Measurements from ENCODE around the gene FIS1. TPM values are rescaled to one million over a fixed set of nuclear protein-coding genes. Genes with fewer than 3 reads are reported as not detected.
A peak's percentile ranks its signal among the peaks of the same experiment; 100 is the strongest.
"Not testable (repeated sequence)": the region's sequence is repeated elsewhere in the genome, so short reads cannot be mapped to it uniquely, and the experiment has no call there.

FIS1 gene
- total RNA-seq, 1 donor from 2014 or later: 233 TPM

DNA sequence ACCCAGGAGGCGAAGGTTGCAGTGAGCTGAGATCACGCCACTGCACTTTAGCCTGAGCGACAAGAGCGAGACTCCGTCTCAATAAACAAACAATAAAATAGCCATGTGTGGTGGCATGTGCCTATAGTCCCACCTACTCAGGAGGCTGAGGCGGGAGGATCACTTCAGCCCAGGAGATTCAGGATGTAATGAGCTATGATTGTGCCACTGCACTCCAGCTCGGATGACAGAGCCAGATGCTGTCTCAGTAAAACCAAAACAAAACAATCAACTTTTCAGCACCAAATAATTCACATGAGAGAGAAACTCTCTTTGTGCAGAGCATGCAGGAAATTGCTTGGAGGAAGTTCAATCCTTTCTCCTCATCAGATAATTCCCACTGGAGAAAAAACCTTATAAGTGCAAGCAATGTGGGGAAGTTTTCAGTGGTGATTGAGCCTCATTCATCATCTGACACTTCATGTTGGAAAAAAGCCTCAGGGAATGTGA lies 13.4 kb upstream of the FIS1 start:
- DNase-seq (ENCODE audit: low read depth, low spot score): no peak

DNA sequence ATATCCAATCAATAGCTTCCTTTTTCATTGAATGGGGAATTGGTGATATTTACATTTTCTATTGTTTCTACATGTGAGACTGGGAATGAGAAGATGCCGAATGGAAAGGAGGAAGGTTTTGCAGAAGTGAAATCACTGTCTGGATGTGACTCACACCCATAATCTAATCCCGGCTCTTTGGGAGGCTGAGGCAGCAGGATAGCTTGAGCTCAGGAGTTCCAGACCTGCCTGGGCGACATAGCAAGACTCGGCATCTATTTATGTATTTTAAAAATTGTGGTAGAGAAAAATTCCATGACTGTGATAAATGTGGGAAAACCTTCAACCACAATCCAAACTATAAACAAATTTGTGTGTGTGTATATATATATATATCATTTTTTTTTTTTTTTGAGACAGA lies 10.9 kb upstream of the FIS1 start:
- no peak for DNase-seq (ENCODE audit: low read depth, low spot score)

DNA sequence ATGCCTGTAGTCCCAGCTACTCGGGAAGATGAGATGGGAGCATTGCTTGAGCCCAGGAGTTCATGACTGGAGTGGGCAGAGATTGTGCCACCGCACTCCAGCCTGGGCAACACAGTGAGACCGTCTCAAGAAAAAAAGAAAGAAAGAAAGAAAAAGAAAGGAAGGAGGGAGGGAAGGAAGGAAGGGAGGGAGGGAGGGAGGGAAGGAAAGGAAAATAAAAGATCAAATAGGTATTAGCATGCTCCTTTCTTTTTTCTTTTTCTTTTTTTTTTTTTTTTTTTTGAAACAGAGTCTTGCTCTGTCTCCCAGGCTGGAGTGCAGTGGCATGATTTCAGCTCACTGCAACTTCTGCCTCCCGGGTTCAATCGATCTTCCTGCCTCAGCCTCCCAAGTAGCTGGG lies 8.3 kb upstream of the FIS1 start:
- DNase-seq (ENCODE audit: low read depth, low spot score): not testable (repeated sequence)

DNA sequence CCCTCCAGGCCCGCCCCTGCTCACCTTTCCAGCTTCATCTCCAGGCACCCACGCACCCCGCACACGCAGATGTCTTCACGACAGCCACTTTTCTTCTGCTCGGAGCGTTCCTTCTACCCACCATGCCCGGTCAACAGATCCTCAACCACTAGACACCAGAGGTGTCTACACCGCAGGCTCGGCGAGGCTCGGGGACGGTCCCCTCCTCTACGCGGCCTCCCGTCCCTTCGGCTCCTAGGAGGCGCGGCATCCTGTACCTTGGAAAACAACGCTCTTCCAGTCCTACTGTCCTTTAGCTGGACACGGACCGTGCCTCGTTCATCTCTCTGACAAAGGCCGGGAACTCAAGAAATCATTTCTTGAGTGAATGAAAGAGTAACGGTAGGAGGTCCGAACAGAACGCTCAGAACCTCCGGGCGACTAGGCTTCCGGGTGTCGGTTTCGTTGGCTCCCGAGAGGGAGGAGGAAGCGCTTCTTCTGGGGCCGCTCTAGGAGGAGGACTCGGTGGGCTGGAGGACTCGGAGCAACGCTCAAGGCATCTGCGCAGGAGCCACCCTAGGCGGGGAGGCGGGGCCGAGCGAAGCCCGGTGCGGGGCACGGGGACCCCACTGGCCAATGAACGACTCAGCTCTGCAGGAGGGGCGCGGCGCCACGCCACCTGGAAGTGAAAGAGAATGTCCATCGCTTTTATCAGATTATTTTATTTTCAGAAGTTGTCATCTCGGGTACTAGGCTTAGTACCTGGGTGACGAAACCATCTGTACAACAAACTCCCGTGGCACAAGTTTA lies 7.2 kb upstream of the FIS1 start:
- DNase-seq (ENCODE audit: low read depth, low spot score): peak; percentile 93

DNA sequence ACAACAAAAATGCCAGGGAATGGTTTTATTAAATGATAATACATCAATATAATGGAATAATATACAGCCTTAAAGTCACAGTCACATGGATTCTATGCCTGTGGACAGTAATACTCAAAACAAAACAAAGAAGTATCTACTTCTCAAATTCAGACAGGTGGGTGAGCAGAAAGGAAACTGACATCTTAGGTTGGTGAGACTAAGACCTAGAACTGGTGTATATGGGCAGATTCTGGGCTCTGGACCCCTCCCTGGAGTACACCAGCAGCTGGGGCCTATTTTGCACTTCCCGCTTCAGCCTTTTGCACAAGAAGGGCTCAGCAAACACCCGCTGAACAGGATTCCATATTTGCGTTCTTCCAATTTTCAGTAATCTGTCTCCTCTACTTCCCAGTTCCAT lies 5.4 kb upstream of the FIS1 start:
- no peak for DNase-seq (ENCODE audit: low read depth, low spot score)

DNA sequence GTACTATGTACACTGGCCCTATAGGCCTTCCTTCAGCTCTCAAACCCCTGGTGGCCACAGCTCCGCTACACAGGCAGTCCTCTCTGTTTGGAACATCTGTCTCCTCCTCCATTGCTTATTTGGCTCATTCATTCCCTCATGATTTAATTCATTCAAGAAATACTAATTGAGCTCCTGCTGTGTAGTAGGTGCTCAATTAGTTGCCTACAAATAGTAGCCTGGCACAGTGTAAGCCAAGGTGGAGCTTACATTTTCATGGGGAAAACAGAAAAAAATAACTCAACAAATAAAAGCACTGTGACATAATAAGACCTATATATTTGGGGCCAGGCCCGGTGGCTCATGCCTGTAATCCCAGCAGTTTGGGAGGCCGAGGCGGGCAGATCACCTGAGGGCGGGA lies 3.4 kb upstream of the FIS1 start:
- no peak for DNase-seq (ENCODE audit: low read depth, low spot score)

DNA sequence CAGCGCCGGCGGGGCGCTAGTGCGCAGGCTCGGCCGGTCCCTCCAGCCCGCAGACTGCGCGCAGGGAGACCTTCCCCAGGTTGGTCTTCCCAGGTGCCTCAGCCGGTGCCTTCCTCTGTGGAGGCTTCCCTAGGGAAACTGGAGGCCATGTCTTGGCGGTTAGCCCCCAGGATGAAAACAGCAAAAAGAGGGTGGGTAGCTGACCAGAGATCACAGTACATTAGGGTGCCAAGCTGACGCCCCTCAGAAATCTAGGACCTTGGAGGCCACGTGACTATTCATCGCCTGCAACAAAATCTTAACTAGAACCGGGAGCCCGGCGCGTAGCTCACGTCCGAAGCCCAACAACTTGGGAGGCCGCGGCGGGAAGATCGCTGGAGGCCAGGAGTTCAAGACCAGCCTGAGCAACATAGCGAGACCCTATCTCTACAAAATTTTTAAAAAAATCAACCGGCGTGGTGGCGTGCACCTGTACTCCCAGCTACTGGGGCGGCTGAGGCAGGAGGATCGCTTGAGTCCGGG lies 327 bp upstream of the FIS1 start:
- DNase-seq (ENCODE audit: low read depth, low spot score): no peak

DNA sequence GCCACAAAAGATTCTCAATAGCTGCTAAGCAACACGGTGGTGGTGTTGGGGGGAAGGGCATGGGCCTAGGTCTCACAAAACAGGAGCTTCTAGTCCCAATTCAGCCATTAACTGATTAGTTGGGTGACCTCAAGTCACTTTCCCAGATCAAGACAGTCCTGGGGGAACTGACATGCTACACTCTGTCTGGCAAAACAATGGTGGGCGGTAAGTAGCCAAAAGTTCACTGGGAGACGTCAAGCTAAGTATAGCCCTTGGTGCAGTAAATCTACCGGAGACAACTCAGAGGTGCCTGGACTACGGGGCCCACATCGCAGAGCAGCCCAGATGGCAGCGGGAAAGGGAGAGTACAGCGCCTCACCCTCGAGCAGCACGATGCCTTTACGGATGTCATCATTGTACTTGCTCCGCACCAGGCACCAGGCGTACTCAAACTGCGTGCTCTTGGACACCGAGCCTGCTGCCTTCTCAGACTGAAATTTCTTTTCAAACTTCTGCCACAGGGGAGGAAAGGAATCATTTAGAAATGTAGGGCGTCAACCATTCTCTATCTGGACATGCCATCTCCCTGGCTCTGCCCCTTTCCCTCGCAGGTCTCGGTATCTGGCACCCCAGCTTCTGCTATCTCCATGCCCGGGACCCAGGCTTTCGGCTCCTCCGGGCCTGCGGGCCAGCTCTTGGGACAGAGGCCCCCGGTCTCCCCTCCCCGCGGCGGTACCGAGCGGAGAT lies 1.1 kb downstream of the FIS1 start:
- no peak for DNase-seq (ENCODE audit: low read depth, low spot score)

DNA sequence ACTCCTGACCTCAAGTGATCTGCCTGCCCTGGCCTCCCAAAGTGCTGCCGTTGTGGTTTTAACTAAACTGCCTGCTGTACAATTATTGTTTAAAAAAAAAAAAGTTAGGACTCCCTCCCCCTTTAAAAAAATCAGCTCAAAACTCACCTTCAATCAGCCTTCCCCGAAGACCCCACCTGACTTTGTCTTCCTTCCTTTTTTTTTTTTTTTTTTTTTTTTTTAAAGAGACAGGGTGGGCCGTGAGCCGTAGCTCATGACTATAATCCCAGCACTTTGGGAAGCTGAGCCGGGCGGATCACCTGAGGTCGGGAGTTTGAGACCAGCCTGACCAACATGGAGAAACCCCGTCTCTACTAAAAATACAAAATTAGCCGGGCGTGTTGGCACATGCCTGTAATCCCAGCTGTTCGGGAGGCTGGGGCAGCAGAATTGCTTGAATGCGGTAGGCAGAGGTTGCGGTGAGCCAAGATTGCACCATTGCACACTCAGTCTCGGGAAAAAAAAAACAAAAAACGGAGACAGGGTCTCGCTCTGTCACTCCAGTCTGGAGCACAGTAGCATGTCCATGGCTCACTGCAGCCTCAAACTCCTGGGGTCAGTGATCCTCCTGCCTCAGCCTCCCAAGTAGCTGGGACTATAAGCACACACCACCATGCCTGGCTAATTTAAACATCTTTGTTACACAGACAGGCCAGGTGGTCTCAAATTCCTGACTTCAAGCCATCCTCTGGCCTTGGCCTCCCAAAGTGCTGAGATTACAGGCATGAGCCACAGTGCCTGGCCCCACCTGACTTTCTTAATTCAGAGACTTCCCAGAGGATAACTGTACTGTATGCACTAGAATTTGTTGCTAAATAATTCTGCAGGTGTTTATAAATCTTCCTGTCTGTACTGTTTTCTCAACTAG lies 3.2 kb downstream of the FIS1 start:
- DNase-seq (ENCODE audit: low read depth, low spot score): no peak

DNA sequence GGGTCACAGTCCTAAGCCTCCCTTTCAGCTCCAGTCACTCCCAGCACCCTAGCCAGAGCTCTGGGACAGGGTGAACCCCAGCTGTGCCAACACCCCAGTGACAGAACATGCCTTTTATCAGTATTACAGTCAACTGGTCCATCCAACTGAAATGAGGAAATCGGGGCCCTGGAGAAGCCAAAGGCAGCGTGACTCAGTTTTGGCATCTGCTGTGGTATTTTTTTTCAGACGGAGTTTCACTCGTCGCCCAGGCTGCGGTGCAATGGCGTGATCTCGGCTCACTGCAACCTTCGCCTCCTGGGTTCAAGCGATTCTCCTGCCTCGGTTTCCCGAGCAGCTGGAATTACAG lies 3.9 kb downstream of the FIS1 start:
- DNase-seq (ENCODE audit: low read depth, low spot score): no peak

DNA sequence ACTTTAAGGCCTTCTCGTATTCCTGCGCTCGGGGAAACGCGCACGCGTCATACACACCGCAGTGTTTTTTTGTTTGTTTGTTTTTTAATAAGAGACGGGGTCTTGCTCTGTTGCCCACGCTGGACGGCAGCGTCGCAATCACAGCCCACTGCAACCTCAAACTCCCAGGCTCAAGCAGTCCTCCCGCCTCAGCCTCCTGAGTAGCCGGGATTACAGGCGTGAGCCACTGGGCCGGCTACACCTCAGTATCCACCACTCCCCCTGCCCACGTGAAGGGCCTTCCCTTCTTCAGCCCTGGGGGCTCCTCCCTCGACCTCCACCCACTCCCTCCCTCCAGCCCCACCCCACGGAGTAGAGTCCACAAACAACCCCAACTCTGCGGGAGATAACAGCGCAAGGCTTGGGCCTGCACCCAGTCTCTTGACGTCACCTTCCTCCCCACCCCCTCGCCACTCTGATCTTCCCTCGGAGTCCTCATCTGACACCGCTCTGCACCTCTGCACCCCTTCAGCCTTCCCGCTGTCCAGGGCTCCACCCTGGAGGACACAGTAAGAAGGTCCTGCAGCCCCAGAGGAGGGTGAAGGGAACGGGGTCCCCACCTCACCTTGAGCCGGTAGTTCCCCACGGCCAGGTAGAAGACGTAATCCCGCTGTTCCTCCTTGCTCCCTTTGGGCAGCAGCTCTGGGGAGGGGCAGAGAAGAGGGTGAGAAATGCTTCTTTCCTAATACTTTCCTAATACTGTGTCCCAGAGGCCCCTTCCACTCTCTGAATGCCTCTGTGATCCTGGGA lies 4.5 kb downstream of the FIS1 start:
- no peak for DNase-seq (ENCODE audit: low read depth, low spot score)

DNA sequence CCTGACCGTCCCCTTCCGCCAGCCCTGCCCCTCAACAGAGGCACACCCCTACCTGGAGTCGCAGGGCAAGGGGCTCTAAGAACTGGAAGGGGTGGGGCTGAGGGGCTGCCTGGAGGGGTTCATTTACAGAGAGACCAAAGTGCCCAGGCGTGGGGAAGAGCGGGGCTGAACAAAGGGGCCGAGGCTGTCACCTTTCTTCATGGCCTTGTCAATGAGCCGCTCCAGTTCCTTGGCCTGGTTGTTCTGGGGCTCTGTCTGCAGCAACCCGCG lies 5.0 kb downstream of the FIS1 start:
- no peak for DNase-seq (ENCODE audit: low read depth, low spot score)

DNA sequence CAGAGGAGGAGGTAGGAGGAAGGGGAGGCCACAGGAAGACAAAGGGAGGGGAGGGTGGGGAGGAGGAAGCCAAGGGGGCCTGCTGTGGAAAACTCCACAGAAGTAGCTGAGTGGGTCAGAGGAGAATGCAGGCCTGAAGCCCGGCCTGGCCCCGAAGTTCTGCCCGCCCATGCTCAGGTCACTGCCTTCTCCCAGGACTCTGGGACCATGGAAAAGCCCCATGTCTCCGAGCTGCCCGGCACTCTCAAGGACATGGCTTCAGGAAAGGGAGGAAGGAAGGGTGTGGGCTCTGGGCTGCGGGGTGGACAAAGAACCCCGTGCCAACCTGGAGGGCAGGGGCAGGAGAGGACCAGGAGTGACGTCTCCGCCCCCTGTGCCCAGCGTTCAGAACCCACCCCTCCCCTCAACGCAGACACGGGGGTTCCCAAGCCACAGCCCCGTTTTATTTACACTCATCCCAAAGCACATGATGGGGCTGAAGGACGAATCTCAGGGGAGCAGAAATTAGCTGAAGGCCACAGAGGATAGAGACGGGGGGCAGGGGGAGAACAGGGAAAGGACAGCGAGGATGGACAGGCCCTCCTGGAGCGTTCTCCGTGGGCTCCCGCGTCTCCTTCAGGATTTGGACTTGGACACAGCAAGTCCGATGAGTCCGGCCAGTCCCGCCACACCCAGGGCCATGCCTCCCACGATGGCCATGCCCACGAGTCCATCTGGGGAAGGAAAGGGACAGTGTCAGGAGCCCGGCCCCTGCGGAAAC lies 5.5 kb downstream of the FIS1 start:
- no peak for DNase-seq (ENCODE audit: low read depth, low spot score)

DNA sequence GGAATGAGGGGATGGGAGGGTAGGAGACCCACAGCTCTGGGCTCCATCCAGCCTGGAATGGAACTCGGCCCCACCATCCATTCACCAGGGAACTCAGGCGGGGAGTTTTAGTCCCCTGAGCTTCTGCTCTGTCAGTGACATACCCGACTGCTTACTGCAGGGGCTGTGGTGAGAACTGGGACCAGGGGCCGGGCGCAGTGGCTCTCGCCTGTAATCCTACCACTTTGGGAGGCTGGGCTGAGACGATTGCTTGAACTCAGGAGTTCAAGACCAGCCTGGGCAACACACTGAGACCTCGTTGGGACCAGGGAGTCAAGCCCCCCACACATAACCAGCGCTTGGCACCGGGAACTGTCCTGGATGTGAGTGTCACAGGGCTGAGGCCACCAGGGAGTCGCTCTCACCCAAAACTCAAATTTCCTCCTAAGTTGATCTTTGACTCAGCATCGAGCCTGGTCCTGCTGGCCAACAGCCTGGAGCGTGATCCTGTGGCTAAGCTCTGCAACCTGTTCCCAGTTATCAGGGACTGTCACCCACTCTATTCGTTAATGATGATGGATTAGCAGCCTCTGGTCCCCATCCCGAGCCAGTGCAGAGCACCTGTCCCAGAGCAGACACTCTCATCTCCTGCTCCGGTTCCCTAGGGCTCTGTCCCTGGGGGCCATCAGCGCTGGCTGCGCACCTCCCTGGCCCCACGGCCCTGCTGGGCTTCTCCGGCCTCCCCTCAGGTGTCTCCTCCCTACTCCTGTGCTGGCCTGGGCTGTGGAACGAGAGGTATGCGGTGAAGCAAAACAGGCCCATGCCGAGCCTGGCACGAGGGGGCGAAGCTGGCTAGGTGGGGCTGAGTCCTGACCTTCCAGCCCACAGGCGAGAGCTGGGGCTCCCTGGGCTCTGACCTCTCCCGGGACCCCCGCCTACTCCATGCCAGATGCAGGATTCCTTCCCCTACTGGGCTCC lies 6.4 kb downstream of the FIS1 start:
- no peak for DNase-seq (ENCODE audit: low read depth, low spot score)

DNA sequence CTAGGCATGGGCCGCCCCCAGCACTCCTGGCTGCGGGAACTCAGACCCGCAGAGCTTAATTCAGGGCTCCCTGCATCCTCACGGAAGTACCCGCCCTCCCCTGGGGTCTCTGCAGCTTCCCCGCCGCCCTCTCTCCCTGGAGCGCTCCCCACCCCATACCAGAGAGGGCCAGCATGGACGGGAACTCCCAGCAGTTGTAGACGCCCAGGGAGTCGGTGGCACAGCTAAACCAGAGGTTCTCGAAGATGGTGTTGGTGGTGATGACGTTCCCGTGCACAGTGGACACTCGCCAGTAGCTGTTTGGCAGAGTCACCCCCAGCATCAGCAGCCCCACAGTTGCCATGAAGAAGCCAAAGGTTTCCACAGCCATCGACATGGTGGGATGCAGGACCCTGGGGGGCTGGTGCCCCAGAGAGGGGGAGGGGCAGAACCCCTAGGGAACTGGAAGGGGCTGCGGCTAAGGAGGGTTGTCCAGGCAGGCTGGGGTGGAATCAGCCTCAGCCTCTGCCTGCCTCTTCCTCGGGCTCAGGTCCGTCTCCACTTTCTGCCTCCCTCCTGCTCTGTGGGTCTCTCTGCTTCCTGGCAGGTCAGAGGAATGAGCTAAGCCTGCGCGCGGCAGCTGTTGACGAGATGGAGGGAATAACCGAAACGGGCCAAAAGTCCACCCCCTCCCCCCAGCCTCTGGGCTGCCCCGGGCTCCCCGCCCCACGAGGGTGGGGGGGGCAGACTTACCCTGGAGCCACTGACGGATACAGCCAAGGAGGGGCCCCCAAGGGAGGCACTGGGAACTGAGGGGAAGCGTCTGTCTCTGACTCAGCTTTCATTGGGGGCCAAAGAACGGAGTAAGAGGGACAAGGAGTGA lies 7.4 kb downstream of the FIS1 start, which contains the start of gene CLDN15:
Gene CLDN15, minus strand, starts transcription at position 597 of the 862 bp plus-strand sequence. Its CDS starts 221 bp downstream, at position 376.
- DNase-seq (ENCODE audit: low read depth, low spot score): no peak

DNA sequence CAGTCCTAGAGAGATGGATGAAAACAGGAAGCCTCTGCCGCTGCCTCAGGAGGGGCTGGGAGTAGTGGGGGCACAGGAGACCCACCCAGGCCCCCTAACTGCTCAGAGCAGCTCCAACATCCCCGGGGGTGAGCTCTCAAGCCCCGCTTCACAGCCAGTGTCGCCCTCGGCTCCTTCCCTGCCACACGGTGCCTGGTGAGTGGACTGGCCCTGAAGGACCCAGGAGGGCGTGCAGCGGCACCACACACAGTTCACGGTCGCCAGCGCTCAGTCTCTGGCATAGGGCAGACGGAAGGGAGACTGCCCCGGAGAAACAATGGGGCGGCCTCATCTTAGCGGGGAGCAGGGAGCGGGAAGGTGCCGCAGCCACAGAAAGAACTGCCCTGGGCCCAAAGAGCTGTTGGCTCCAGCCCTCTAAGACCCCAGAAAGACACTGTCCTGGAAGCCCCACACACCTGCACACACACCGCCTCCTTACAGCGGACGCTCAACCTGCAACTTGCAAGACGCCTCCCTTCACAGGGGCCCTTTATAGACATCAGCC lies 8.5 kb downstream of the FIS1 start:
- no peak for DNase-seq (ENCODE audit: low read depth, low spot score)

DNA sequence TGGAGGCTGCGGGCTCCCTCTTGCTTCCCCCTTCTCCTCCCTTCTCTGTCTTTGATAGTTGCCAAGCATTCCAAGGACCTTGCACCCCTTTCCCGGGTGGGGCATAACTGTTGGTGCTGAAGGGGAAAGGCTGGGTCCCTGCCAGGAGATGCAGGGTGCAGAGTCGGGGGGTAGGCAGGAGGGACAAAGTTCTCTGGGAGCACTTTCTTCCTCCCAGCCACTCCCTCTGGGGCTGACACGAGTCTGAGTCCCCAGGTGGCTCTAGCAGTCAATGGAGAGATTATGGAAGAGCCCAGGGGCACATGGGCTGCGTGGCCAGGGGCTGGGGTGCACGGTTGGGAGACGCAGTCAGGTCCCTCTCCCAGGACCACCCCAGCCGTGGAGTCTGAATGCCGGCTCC lies 9.4 kb downstream of the FIS1 start:
- no peak for DNase-seq (ENCODE audit: low read depth, low spot score)

DNA sequence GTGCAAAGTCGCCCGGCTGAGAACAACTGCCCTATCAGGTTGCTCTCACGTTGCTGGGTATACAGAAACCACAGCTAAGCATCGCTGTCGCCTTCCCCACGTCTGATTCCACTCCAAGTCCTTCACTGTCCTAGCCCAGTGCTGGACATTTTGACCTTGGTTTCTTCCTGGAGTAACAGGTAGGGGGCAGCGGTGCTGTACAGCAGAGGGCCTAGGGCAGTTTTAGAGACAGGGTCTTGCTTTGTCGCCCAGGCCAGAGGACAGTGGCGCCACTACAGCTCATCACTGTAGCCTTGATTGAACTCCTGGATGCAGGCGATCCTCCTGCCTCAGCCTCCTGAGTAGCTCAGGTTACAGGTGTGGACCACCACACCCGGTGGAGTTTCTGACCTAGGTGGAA lies 9.8 kb downstream of the FIS1 start:
- DNase-seq (ENCODE audit: low read depth, low spot score): no peak
